ENCODE measurements around the gene CGA.

GRCh38 chr6:87065117-87065516, 29.8 kb downstream of the CGA start:
- no peak for TF ChIP-seq CTCF (optimal IDR thresholded peaks at IDR 0.05 in 1 of 3, IDR thresholded peaks at IDR 0.05 in 1 of 3, conservative IDR thresholded peaks at IDR 0.05 in 1 of 3; ENCODE audit: extremely low read depth in 1 of 3, insufficient read depth in 2 of 3, low read length in 3 of 3)
- TF ChIP-seq EZH2 (IDR thresholded peaks at IDR 0.05; ENCODE audit: low read length), result no peak
